Medulla oblongata (tissue), 1 donor: ENCODE results near the gene ATP1B3.
"Not testable (repeated sequence)": the region's sequence is repeated elsewhere in the genome, so short reads cannot be mapped to it uniquely, and the experiment has no call there.

Experiments used
- DNase-seq: peaks from one replicate; pipeline ENCODE4 v3.0.0-alpha.2; 2015; ENCODE audit errors: extremely low spot score

Gene ATP1B3

DNA sequence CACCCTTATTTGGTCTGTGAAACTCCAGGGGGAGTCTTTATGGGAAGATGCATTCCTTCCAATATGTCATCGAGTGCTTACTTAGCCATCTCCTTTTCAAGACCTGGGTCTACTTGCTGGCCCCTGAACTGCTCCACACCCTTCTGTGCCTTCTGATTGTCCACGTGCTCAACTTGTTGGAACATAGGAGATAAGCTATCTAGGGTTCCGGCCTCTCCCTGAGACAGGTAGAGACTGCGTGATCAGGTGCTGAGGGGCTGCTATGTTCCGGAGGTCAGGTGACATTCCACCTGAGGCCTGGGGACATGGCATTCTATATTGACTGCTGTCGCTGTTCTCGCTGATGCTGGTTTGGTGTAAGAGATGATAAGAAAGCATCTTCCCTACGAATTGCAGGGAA, 65.6 kb downstream of the ATP1B3 start:
- no peak for DNase-seq

DNA sequence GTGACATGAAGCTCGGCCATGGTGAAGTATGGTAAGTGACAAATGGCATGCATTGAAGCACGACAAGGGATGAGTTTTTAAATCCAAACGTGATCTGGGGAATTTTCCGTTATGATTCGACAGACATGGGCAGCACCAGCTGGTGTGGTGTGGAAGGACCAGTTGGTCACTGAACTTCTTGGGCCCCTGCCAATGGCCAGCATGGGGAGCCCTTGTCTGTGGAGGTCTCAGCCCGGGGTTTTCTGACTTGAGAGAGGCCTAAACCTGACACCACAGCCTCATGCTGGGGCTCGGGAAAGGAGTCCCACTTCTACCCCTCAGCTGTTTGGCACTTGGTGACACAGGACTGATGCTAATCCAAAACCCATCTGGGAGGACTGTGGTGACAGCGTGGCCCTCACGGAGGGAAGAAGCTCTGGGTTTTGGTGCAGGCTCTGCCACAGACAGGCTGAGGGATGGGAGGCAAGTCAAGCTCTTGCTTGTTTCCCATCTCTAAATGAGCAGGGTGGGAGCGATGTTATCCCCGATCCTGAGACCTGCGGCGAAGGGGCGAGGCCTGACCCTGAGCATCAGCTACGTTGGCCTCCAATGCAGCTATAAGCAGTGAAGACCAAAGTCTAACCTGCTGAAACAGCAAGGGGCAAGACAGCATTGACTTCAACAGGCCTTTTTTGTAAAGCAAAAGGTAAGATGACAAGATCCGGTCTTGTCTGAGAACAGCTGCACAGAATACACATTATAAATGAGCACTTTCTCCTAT, 69.5 kb downstream of the ATP1B3 start:
- peak; percentile 14 for DNase-seq

DNA sequence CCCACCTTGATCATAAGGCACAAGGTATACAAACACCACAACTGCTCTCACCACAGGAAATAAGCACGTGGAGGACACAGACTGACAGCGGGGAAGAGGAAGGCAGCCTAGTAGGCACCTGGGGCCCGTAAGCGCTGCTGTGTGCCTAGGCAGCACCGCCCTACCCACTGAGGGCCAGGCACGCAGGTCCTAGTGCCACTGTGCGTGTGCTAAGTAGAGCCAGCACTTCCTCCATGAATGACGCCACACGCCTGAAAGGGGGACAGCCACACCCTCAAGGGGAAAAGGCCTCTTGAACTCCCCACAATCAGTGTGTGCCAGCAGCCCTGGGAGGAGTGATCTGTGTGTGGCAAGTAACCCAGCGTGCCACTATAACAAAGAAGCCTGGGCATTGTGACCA, 73.0 kb downstream of the ATP1B3 start:
- DNase-seq: no peak

DNA sequence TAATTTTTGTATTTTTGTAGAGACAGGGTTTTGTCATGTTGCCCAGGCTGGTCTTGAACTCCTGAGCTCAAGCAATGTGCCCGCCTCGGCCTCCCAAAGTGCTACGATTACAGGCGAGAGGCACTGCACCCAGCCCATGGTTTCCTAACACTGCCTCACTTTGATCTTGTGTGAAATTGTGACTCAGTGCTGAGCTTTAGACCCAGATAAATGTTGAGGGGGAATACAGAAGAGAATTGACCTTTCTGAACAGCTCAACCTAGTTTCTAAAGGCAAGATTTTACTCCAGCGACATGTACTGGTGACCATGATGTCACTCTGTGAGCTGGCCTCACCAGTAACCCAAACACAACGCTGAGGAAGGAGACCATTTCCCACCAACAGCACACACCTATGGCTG, 73.5 kb downstream of the ATP1B3 start:
- DNase-seq: no peak

DNA sequence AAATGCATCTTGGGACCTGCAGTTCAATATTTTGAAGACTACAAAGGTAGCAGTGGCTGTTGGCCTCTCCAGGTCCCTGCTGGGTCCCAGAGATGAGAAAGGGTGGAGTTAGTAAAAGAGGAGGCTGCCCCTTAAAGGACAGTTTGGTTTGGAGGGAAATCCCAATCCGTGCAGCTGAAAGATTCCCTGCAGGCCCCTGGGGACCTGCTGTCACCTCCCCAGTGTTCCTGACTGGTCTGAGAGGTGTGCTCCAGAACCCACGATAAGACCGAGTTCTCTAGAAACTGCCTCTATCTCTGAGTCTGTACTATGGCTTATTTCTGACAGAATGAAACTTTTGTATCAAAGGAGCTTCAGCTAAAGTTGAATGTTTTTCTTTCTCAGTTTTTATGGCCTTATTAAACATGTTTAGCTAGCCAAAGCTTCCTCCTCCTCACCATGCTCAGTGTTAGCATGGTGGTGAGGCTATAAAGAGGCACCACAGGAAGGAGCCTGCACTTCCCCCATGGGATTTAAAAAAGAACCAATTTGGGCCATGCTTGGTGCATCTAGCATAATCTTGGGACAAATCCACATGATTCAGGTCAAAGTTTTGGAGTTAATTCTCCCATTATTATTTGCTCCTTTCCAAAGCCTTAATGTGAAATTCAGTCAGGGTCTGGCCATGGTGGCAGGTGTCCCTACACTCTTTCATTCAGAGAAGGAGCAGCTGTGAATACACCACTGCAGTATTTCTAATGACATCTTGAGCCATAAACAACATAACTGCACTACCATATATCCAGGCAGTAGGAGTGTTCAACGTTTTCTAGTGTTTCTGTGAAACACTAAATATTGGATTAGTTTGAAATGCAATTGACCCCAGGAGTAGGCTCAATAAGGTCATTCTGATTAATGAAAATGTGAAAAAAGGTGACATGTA, 74.4 kb downstream of the ATP1B3 start:
- DNase-seq: no peak

DNA sequence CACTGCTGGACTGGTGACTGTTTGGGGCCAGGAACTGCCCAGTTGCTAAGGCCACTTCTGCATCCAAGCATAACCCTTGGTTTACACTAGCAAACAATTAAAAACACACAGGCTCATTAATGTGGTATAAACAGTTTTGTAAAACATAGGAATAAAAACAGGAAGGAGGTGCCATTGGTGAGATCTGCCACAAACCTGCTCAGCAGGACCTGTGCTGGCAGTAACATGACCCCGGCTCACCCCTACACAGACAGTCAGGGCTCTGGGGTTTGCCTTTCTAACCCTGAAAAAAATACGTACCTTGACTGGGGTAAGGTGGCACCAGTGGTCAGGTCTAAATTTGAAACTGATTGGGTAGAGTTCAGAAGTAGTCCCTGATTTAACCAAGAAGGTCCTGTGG, 76.2 kb downstream of the ATP1B3 start:
- no peak for DNase-seq

DNA sequence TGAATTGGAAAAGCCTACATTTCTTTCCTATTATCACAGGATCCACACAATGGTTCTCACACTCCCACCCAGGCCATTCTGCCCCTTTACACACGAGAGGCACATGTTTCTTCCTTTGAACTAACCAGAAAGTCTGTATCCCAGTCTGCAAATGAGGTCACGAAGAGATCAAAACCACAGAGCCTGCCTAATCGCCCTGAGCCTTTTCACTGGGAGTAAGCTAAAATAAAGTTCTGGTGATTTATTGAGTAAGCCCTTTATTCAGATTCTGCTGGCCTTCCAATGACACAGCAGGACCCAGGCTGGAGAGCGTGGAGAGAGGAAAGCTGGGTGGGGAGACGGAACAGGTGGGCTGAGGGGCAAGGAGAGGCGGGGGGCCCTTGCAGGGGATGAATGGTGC, 78.7 kb downstream of the ATP1B3 start:
- peak; percentile 12 for DNase-seq

DNA sequence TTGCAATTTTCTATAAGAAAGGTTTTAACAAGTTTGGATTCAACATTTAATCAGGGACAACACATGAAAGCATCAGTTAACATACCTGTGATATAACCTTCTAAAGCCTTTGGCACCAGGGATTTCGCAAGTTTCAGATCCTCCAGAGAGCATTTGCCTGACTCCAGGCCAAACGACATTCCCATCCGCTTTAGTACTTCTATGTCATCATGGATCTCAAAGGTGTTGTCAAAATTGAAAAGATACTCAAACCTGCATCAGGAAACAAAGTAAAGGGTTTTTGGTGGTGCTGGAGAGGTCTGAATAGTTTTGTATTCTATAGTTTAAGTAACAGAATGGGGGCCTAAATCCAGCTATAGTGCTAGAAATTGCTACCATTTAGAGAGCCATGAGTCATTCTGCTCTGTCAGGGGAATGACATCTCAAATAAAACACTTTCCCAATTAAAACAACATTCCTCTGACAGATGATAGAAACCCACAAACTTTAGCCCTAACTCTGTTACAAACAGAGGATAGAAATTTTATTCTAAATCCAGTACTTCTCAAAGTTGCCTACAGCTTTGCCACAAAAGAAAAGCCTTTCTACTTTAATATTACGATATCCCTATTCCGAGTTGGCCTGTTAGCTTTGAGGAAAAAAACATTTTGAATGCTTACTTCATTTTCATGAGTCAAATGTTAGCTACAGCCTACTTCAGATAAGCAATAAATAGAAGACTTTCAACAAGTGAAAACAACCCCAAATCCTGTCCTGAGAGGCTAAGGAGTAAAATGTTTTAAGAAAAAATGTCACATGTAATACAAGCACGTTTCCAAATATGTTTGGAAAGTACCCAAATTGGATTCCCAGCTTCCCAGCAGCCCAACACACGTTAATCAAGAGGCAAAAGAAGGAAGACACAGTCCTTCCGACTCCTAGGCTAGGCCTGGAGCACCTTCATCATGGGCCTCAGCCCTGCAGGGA, 83.4 kb downstream of the ATP1B3 start:
- DNase-seq: no peak

DNA sequence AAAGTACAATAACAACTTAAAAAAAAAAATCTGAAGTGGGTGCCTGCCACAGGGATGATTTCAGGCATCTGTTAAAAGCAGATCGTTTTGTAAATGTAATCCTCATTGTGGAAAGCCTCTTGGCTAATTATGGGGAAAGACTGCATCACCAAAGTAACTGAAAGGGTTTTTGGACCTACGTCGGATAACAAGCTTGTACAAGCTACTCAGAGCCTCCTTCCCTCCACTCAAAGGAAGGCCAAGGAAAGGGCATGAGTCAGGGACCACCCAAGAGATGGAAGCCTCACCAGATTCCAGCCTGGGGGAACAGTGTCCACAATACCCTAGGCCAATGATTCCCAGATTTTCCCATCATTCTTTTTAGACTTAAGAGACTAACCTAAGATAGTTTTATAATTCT, 84.3 kb downstream of the ATP1B3 start:
- no peak for DNase-seq

DNA sequence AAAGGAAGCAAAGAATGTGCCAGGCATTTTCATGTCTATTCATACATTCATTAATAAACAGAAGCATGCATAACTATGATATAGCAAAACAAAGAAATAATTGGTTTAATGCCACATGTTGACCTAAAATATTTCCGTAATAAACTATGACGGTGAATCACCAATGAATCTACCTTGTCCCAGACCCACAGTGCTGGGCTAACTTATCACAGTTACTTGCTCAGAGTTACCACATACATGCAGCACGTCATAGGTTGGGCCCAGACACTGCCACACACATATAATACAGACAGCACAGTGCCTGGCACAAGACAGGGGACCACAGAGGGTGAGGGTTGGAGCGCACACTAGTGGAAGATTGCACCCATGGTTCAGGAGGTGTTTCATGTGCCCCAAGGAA, 86.9 kb downstream of the ATP1B3 start:
- DNase-seq: no peak

DNA sequence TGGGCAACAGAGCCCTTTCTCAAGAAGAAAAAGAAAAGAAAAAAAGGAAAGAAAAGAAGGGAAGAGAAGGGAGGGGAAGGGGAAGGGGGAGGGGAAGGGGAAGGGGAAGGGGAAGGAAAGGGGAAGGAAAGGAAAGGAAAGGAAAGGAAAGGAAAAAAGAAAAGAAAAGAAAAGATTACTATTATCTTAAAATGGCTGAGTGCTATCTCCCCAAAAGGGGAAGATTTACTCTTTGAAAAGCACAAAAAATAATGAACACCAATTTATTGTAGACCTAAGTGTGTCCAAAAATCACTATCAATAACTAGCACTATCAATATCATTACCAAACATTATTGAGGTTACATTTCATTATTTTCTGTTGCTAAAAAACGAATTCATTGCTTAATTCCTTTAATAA, 89.0 kb downstream of the ATP1B3 start:
- DNase-seq: no peak

DNA sequence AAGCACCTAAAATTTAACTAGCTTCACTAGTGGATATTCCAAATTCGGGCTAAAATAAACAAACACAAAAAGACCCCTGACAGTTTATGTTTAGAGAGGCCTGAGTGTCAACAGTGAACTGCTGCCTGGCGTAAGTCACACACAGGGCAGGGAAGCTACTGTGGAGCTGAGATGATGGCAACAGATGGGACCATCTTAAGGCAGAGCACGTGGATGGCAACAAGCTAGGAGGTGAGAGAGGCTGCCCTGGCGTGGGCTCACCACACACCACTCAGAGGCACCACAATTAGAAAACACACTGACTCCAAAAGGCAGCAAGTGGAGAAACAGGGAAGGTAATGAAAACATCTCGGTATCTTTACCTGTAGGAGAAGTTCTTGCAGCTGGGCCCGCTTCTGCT, 93.3 kb downstream of the ATP1B3 start:
- no peak for DNase-seq

DNA sequence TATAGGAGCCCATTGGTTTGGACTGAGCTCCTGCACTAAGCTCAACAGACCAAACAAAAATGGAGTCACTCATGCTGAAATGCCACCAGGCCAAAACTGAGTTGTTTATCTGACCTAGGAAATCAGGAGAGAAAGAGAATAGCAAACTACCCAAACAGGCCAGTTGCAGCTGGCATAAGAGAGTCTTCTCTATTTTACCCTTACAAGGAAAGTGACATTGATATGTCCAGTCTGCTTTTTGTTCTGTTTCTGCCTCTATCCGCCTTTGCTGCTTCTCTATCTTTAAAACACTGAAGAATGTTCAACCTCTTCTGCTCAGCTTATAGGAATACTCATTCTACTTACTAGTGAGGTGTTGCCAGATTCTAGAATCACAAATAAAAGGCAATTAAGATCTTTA, 95.1 kb downstream of the ATP1B3 start:
- DNase-seq: no peak

DNA sequence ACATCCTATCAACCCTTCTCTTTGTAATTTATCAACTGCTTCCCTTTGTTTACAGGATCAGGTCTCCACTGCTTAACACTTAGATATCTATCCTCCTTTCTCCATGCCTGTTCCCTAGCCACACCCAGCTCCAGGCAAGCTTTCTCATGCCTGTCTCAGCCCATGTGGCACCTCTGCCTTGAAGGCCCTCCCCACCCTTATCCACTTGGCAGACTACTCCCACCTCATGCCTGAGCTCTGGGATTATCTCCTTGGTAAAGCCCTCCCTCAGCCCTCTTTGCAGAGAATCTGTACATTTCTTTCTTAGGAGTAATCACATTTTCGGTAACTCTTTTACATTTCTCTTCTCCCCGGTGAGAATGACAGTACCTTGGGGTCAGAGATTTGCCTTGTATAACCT, 96.0 kb downstream of the ATP1B3 start:
- no peak for DNase-seq

DNA sequence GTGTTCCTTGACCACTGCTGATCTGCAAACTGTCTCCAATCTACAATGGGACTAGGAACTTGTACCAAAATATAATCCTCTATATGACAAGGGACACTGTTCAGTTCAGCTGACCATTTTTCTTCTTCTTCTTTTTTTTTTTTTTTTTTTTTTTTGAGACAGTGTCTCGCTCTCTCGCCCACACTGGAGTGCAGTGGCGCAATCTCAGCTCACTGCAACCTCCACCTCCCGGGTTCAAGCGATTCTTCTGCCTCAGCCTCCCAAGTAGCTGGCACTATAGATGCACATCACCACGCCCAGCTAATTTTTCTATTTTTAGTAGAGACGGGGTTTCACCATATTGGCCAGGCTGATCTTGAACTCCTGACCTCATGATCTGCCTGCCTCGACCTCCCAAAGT, 98.3 kb downstream of the ATP1B3 start:
- DNase-seq: not testable (repeated sequence)
